Measurements from ENCODE around the gene RRAS2. TPM values are rescaled to one million over a fixed set of nuclear protein-coding genes. Genes with fewer than 3 reads are reported as not detected.
A peak's percentile ranks its signal among the peaks of the same experiment; 100 is the strongest.

The RRAS2 gene
- polyA plus RNA-seq, 1 of the 3 experiments (the other 2 are of a cell fraction): 53.3 TPM

DNA sequence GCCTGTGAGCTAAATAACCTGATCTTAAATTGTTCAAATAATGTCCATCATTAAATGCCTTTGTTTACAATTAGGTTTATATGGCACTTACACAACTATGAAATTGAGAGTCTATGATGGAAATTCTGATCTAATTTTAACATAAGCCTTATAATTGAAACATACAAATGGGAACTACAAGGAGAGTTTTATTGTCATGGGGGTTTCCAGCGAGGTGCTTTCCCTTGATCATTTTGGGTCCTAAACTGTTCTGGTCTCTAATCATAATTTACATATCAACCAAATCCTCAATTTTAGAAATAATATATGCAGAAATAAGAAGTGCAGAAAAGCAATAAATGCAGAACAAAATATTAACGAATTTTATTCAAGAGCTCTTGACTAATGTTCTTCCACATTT is 44.9 kb downstream of the RRAS2 start (continued):
- TF ChIP-seq EZH2phosphoT487 (IDR thresholded peaks at IDR 0.05; ENCODE audit: borderline replicate concordance, low read depth): no peak

DNA sequence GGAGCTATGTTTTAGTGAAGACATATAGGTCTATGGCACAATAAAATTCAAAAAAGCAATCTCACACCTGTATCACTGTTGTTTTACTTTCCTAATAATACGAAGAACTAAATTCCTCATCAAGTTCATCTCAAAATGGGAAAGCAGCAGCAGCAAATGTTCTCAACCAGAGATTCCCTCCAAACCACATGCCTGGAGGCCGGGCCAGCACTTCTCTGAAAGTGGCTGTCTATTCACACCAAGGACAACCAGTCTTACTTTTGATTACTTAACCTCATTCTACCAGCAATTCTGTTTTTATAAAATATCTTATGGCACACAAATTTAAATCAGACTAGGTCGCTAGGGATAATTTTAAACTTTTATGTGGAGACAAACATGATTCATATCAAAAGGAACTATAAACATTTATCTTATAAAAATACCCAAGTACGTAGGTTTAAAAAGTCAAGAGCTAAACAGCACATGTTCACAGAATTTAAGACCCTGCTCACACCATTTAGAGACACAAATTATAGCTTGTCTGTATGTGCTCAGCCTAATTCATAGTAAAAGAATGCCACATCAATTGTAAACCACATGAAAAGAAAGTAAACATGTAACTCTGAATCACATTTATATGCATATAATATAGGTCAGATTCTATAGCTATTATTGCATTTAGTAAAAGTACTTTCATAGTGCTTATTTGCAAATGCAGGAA is 46.1 kb downstream of the RRAS2 start:
- H3K4me1 ChIP-seq (ENCODE audit: control insufficient read depth in 1 of 2, insufficient read depth in 2 of 2, low read depth in 1 of 2, low read length in 1 of 2): peaks cover 0 to 22% of the 10 kb centered on the region in 2 experiments; a peak in 2 of 4 replicates
- H3K36me3 ChIP-seq (replicated peaks in 1 of 2; ENCODE audit: control insufficient read depth in 1 of 2, insufficient read depth in 2 of 2, low read length in 1 of 2): peaks cover 0 to 4% of the 10 kb centered on the region in 2 experiments
- peaks cover 100% of the 10 kb centered on the region for H3K79me2 ChIP-seq (ENCODE audit: insufficient read depth)
- H3F3A ChIP-seq (replicated peaks; ENCODE audit: insufficient read depth): peaks cover 3% of the 10 kb centered on the region
- POLR2A ChIA-PET: no interaction called here
- H3K4me2 ChIP-seq: no peak overlapping the region; the same call in 1 of the 2 replicates
- TF ChIP-seq FOSL2 (IDR thresholded peaks at IDR 0.05; ENCODE audit: borderline replicate concordance, low read depth) (no peak), USF2 (IDR thresholded peaks at IDR 0.05; ENCODE audit: borderline replicate concordance, low read depth, low read length) (no peak), EZH2phosphoT487 (IDR thresholded peaks at IDR 0.05; ENCODE audit: borderline replicate concordance, low read depth) (no peak), TEAD4 (IDR thresholded peaks at IDR 0.05; ENCODE audit: borderline replicate concordance, insufficient read depth) (no peak), POLR2AphosphoS5 (IDR thresholded peaks at IDR 0.05; ENCODE audit: low read depth, low read length) (no peak), EP300 (IDR thresholded peaks at IDR 0.05; ENCODE audit: borderline replicate concordance in 1 of 2, low read depth in 1 of 2, low read length in 1 of 2) (no peak)
- TF ChIP-seq, protein P1, sequence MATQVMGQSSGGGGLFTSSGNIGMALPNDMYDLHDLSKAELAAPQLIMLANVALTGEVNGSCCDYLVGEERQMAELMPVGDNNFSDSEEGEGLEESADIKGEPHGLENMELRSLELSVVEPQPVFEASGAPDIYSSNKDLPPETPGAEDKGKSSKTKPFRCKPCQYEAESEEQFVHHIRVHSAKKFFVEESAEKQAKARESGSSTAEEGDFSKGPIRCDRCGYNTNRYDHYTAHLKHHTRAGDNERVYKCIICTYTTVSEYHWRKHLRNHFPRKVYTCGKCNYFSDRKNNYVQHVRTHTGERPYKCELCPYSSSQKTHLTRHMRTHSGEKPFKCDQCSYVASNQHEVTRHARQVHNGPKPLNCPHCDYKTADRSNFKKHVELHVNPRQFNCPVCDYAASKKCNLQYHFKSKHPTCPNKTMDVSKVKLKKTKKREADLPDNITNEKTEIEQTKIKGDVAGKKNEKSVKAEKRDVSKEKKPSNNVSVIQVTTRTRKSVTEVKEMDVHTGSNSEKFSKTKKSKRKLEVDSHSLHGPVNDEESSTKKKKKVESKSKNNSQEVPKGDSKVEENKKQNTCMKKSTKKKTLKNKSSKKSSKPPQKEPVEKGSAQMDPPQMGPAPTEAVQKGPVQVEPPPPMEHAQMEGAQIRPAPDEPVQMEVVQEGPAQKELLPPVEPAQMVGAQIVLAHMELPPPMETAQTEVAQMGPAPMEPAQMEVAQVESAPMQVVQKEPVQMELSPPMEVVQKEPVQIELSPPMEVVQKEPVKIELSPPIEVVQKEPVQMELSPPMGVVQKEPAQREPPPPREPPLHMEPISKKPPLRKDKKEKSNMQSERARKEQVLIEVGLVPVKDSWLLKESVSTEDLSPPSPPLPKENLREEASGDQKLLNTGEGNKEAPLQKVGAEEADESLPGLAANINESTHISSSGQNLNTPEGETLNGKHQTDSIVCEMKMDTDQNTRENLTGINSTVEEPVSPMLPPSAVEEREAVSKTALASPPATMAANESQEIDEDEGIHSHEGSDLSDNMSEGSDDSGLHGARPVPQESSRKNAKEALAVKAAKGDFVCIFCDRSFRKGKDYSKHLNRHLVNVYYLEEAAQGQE (IDR thresholded peaks at IDR 0.05; ENCODE audit: low read depth, low read length): no peak
- H3K4me3 ChIP-seq (ENCODE audit: low read depth in 2 of 2, low read length in 1 of 2): no peak overlapping the region
- H2AFZ ChIP-seq (ENCODE audit: low read depth): no peak overlapping the region
- no peaks in the 10 kb centered on the region for H3K27me3 ChIP-seq (ENCODE audit: insufficient read depth)
- H3K27ac ChIP-seq (ENCODE audit: low read depth in 2 of 2, low read length in 1 of 2): 0 out of 4 replicates have a peak overlapping the region, but pooled peaks of 1 of the 2 experiments have one; percentile 1
- WGBS (ENCODE audit: low lambda C conversion rate): 86% methylated on average over 4 of the region's 4 CpGs
- CTCF ChIA-PET: interaction anchor here (1.3 to 2.2 kb wide), 3 partner anchors 12 to 142 kb away, joined by 3 to 16 read pairs (median 6); no protein-coding TSS in a partner anchor
- H3K9me2 ChIP-seq: no peaks in the 10 kb centered on the region
- peaks cover 97% of the 10 kb centered on the region for H4K20me1 ChIP-seq (ENCODE audit: insufficient read depth)
- no peak for DNase-seq
- no peak overlapping the region for H3K9ac ChIP-seq
- no peaks in the 10 kb centered on the region for H3K9me3 ChIP-seq

- Histone ChIP-seq H3K9me3 (no peaks in the 10 kb centered on the region), H3K79me2 (ENCODE audit: insufficient read depth) (peaks cover 100% of the 10 kb centered on the region), H3K36me3 (replicated peaks in 1 of 2; ENCODE audit: control insufficient read depth in 1 of 2, insufficient read depth in 2 of 2, low read length in 1 of 2) (no peaks in the 10 kb centered on the region), H3K4me2 (no peak overlapping the region), H2AFZ (ENCODE audit: low read depth) (no peak overlapping the region), H3K27me3 (ENCODE audit: insufficient read depth) (no peaks in the 10 kb centered on the region), H3K9ac (no peak overlapping the region), H3F3A (replicated peaks; ENCODE audit: insufficient read depth) (no peaks in the 10 kb centered on the region), H3K4me1 (ENCODE audit: control insufficient read depth in 1 of 2, insufficient read depth in 2 of 2, low read depth in 1 of 2, low read length in 1 of 2) (peaks cover 0 to 22% of the 10 kb centered on the region in 2 experiments; a peak in 2 of 4 replicates), H3K27ac (ENCODE audit: low read depth in 2 of 2, low read length in 1 of 2) (peak overlapping the region in 1 of 2 experiments; percentile 6; a peak in 1 of 4 replicates), H3K9me2 (no peaks in the 10 kb centered on the region), H3K4me3 (ENCODE audit: low read depth in 2 of 2, low read length in 1 of 2) (no peak overlapping the region), H4K20me1 (ENCODE audit: insufficient read depth) (peaks cover 96% of the 10 kb centered on the region)
- POLR2A ChIA-PET: no interaction called here
- no peak for DNase-seq
- CTCF ChIA-PET: no interaction called here
- 100% methylated on average over 1 of the region's 1 CpG for WGBS (ENCODE audit: low lambda C conversion rate)
- no peak for TF ChIP-seq EZH2phosphoT487 (IDR thresholded peaks at IDR 0.05; ENCODE audit: borderline replicate concordance, low read depth)
- TF ChIP-seq MXI1 (IDR thresholded peaks at IDR 0.05; ENCODE audit: low read depth, low read length): no peak
- no peak for TF ChIP-seq GATA2 (CRISPR knock-in tag; IDR thresholded peaks at IDR 0.05)
- TF ChIP-seq, protein P2, sequence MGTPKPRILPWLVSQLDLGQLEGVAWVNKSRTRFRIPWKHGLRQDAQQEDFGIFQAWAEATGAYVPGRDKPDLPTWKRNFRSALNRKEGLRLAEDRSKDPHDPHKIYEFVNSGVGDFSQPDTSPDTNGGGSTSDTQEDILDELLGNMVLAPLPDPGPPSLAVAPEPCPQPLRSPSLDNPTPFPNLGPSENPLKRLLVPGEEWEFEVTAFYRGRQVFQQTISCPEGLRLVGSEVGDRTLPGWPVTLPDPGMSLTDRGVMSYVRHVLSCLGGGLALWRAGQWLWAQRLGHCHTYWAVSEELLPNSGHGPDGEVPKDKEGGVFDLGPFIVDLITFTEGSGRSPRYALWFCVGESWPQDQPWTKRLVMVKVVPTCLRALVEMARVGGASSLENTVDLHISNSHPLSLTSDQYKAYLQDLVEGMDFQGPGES (IDR thresholded peaks at IDR 0.05; ENCODE audit: low read depth, low read length): no peak
- no peak for TF ChIP-seq CHD2 (IDR thresholded peaks at IDR 0.05; ENCODE audit: low read length, partially characterized antibody)
- no peak for TF ChIP-seq FOXM1 (IDR thresholded peaks at IDR 0.05; ENCODE audit: low read depth)
- no peak for TF ChIP-seq RXRA (IDR thresholded peaks at IDR 0.05; ENCODE audit: borderline replicate concordance, low read depth)
- no peak for TF ChIP-seq CTCF (IDR thresholded peaks at IDR 0.05)
- TF ChIP-seq YY1 (IDR thresholded peaks at IDR 0.05; ENCODE audit: low read depth): no peak
Measured at GRCh38 chr11:14310679-14311078, 48.3 kb downstream of the RRAS2 start.

Measured in SK-N-SH (cell line).